ENCODE measurements around the gene ITPRIP. TPM values are rescaled to one million over a fixed set of nuclear protein-coding genes. Genes with fewer than 3 reads are reported as not detected.

ITPRIP gene
- total RNA-seq, 1 donor from 2014 or later = 19.8 TPM

DNA sequence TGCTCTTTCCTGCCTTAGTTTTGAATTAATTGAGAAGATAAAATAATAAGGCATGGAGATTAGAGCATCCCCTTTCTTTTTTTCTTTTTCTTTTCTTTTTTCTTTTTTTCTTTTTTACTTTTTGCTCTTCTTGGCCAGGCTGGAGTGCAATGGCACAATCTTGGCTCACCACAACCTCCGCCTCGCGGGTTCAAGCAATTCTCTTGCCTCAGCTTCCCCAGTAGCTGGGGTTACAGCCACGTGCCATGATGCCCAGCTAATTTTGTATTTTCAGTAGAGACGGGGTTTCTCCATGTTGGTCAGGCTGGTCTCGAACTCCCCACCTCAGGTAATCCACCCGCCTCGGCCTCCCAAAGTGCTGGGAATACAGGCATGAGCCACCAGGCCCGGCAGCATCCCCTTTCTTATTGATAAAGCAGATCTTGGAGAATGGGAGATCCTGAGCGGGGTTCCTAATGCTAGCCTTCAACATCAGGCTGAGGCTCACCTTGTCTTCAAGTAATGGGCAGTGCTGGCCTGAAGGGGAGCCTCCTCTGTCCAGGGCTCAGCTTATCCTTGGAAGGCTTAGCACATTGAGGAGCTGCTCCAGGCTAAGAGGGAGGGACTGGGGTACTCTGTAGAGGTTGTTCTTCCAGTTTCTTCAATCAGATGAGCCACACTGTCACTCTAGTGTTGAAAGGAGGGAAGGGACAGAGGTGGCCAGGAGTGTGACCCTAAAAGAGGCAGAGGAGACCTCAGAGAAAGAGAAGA is 41.4 kb downstream of the ITPRIP start:
- Mint-ChIP-seq H3K9me3 (ENCODE audit: unreplicated experiment) (peaks cover 8% of the 10 kb centered on the region), H3K27me3 (ENCODE audit: unreplicated experiment) (peaks cover 6% of the 10 kb centered on the region), H3K27ac (ENCODE audit: unreplicated experiment) (no peak overlapping the region), H3K4me3 (ENCODE audit: unreplicated experiment) (no peak overlapping the region), H3K4me1 (ENCODE audit: low read depth, unreplicated experiment) (peaks cover 37% of the 10 kb centered on the region), H3K36me3 (ENCODE audit: unreplicated experiment) (no peaks in the 10 kb centered on the region)
- TF ChIP-seq, protein P1, sequence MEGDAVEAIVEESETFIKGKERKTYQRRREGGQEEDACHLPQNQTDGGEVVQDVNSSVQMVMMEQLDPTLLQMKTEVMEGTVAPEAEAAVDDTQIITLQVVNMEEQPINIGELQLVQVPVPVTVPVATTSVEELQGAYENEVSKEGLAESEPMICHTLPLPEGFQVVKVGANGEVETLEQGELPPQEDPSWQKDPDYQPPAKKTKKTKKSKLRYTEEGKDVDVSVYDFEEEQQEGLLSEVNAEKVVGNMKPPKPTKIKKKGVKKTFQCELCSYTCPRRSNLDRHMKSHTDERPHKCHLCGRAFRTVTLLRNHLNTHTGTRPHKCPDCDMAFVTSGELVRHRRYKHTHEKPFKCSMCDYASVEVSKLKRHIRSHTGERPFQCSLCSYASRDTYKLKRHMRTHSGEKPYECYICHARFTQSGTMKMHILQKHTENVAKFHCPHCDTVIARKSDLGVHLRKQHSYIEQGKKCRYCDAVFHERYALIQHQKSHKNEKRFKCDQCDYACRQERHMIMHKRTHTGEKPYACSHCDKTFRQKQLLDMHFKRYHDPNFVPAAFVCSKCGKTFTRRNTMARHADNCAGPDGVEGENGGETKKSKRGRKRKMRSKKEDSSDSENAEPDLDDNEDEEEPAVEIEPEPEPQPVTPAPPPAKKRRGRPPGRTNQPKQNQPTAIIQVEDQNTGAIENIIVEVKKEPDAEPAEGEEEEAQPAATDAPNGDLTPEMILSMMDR (IDR thresholded peaks at IDR 0.05; ENCODE audit: partially characterized antibody, unreplicated experiment) = no peak
- no peak for DNase-seq

- no peak for DNase-seq
- peaks cover 9% of the 10 kb centered on the region for H3K4me1 Mint-ChIP-seq (ENCODE audit: low read depth, unreplicated experiment)
- no peaks in the 10 kb centered on the region for H3K9me3 Mint-ChIP-seq (ENCODE audit: unreplicated experiment)
- H3K36me3 Mint-ChIP-seq (ENCODE audit: unreplicated experiment) = no peaks in the 10 kb centered on the region
- no peak overlapping the region for H3K4me3 Mint-ChIP-seq (ENCODE audit: unreplicated experiment)
- H3K27me3 Mint-ChIP-seq (ENCODE audit: unreplicated experiment) = peaks cover 2% of the 10 kb centered on the region
- H3K27ac Mint-ChIP-seq (ENCODE audit: unreplicated experiment) = no peak overlapping the region
- TF ChIP-seq, protein P1 (IDR thresholded peaks at IDR 0.05; ENCODE audit: partially characterized antibody, unreplicated experiment) = no peak
Measured at GRCh38 chr10:104293781-104294321, 44.4 kb downstream of the ITPRIP start.

DNA sequence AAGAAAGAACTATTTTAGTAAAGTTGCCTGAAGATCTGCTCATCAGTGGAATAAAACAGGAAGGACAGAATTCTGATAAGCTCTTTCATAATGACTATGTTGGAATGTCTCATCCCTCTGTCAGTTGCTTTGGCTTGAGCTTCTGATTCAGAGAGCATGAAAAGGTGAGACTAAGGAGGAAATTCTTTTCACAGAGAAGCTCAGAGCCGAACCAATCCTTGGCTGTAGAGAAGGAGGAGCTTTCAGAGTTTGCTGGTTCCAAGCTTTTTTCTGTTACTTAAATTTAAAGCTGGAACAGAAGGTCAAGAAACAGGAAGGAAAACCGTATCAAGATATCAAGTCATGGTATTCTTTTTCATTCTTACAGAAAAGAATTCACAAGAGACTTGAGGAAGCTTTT is 45.3 kb downstream of the ITPRIP start:
- DNase-seq = no peak
- H3K9me3 Mint-ChIP-seq (ENCODE audit: unreplicated experiment) = no peaks in the 10 kb centered on the region
- H3K4me3 Mint-ChIP-seq (ENCODE audit: unreplicated experiment) = no peak overlapping the region
- H3K4me1 Mint-ChIP-seq (ENCODE audit: low read depth, unreplicated experiment) = peaks cover 8% of the 10 kb centered on the region
- TF ChIP-seq, protein P1 (IDR thresholded peaks at IDR 0.05; ENCODE audit: partially characterized antibody, unreplicated experiment) = no peak
- H3K27ac Mint-ChIP-seq (ENCODE audit: unreplicated experiment) = no peak overlapping the region
- no peaks in the 10 kb centered on the region for H3K36me3 Mint-ChIP-seq (ENCODE audit: unreplicated experiment)
- H3K27me3 Mint-ChIP-seq (ENCODE audit: unreplicated experiment) = peaks cover 2% of the 10 kb centered on the region

DNA sequence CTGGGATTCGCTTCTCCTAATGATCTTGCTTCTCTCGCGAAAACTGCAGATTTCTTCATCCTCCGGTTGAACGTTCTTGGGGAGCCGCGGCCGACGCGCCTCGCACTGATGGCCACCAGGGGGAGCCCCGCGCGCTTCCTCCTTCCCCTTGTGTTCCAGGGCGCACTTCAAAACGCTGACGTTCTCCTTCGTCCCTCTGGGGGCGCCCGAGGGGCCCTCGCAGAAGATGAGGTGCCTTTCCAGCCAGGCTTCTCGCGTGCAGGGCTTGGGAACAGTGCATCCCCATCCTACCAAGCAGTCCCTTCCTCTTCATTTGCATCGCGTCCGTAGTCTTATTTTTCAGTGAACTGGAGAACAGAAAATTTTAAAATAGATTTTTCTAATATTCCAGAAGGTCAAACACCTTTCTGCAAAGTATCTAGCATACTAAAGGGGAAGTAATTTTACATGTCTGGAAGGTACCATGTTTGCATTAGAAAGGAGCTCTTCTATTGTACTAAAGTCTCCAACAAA is 46.8 kb downstream of the ITPRIP start:
- TF ChIP-seq, protein P1 (IDR thresholded peaks at IDR 0.05; ENCODE audit: partially characterized antibody, unreplicated experiment) = peak; percentile 99
- peak; percentile 91 for DNase-seq
- H3K27me3 Mint-ChIP-seq (ENCODE audit: unreplicated experiment) = peaks cover 2% of the 10 kb centered on the region
- no peak overlapping the region for H3K4me3 Mint-ChIP-seq (ENCODE audit: unreplicated experiment)
- no peaks in the 10 kb centered on the region for H3K4me1 Mint-ChIP-seq (ENCODE audit: low read depth, unreplicated experiment)
- no peaks in the 10 kb centered on the region for H3K9me3 Mint-ChIP-seq (ENCODE audit: unreplicated experiment)
- no peak overlapping the region for H3K27ac Mint-ChIP-seq (ENCODE audit: unreplicated experiment)
- no peaks in the 10 kb centered on the region for H3K36me3 Mint-ChIP-seq (ENCODE audit: unreplicated experiment)

GRCh38 chr10:104288355-104288754 is 49.9 kb downstream of the ITPRIP start:
- Mint-ChIP-seq H3K36me3 (ENCODE audit: unreplicated experiment) (no peaks in the 10 kb centered on the region), H3K27ac (ENCODE audit: unreplicated experiment) (no peak overlapping the region), H3K4me3 (ENCODE audit: unreplicated experiment) (no peak overlapping the region), H3K27me3 (ENCODE audit: unreplicated experiment) (peaks cover 2% of the 10 kb centered on the region), H3K9me3 (ENCODE audit: unreplicated experiment) (no peaks in the 10 kb centered on the region), H3K4me1 (ENCODE audit: low read depth, unreplicated experiment) (no peaks in the 10 kb centered on the region)
- TF ChIP-seq, protein P1 (IDR thresholded peaks at IDR 0.05; ENCODE audit: partially characterized antibody, unreplicated experiment) = no peak
- no peak for DNase-seq

Measured in glutamatergic neuron (in vitro differentiated cells).